ENCODE results near the gene INPP4B. TPM values are rescaled to one million over a fixed set of nuclear protein-coding genes. Genes with fewer than 3 reads are reported as not detected.

INPP4B gene
- polyA plus RNA-seq, 1 of the 3 experiments (the other 2 are of a cell fraction): 0.08 TPM

DNA sequence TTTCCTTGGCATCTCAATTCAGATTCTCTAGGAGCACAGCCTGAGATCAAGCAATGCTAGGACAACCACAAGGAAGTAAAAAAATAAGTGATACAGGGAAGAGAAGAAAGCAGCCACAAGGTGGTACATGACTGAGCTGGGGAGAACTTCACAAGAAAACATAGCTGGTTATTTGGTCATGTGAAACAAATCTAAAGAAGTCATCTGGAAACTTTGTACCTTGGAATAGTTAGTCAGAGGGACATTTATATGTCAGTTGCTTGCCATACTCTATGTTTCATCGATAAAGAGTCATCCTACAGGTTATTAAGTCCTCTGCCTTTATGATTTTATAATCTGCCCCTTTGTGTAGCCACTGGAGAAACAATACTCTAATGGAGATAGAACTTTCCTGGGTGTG, 634.7 kb downstream of the INPP4B start (continued):
- TF ChIP-seq RXRA (IDR thresholded peaks at IDR 0.05; ENCODE audit: borderline replicate concordance, low read depth): no peak
- TF ChIP-seq NRF1 (IDR thresholded peaks at IDR 0.05; ENCODE audit: low read depth, low read length): no peak
- TF ChIP-seq, protein P1, sequence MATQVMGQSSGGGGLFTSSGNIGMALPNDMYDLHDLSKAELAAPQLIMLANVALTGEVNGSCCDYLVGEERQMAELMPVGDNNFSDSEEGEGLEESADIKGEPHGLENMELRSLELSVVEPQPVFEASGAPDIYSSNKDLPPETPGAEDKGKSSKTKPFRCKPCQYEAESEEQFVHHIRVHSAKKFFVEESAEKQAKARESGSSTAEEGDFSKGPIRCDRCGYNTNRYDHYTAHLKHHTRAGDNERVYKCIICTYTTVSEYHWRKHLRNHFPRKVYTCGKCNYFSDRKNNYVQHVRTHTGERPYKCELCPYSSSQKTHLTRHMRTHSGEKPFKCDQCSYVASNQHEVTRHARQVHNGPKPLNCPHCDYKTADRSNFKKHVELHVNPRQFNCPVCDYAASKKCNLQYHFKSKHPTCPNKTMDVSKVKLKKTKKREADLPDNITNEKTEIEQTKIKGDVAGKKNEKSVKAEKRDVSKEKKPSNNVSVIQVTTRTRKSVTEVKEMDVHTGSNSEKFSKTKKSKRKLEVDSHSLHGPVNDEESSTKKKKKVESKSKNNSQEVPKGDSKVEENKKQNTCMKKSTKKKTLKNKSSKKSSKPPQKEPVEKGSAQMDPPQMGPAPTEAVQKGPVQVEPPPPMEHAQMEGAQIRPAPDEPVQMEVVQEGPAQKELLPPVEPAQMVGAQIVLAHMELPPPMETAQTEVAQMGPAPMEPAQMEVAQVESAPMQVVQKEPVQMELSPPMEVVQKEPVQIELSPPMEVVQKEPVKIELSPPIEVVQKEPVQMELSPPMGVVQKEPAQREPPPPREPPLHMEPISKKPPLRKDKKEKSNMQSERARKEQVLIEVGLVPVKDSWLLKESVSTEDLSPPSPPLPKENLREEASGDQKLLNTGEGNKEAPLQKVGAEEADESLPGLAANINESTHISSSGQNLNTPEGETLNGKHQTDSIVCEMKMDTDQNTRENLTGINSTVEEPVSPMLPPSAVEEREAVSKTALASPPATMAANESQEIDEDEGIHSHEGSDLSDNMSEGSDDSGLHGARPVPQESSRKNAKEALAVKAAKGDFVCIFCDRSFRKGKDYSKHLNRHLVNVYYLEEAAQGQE (IDR thresholded peaks at IDR 0.05; ENCODE audit: low read depth, low read length): no peak
- TF ChIP-seq EZH2phosphoT487 (IDR thresholded peaks at IDR 0.05; ENCODE audit: borderline replicate concordance, low read depth): no peak

DNA sequence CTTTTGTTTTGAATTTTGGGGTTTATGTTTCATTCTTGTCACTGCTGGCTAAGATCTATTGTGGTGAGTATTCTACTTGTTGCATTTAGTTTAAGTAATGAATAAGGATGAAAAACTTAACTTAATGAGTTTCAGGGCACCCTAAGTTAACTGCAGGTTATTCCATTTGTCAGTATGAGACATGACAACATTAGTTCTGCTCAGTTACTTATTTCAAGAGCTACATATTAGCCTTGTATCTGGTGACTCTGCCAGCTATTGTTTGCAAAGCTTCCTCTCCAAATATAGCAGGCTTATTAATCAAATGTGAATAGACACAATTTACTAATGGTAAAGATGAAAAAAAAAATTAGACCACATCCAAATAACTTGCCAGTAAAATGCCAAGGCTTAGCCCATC, 642.6 kb downstream of the INPP4B start:
- no peak overlapping the region for H3K9ac ChIP-seq
- H3K27ac ChIP-seq (ENCODE audit: low read depth in 2 of 2, low read length in 1 of 2): no peak overlapping the region
- no peaks in the 10 kb centered on the region for H3K36me3 ChIP-seq (replicated peaks in 1 of 2; ENCODE audit: control insufficient read depth in 1 of 2, insufficient read depth in 2 of 2, low read length in 1 of 2)
- DNase-seq: no peak
- TF ChIP-seq MEF2A (IDR thresholded peaks at IDR 0.05; ENCODE audit: borderline replicate concordance, low read depth) (no peak), RAD21 (IDR thresholded peaks at IDR 0.05; ENCODE audit: low read length) (no peak), NFIC (IDR thresholded peaks at IDR 0.05; ENCODE audit: borderline replicate concordance) (no peak)
- TF ChIP-seq, protein P2, sequence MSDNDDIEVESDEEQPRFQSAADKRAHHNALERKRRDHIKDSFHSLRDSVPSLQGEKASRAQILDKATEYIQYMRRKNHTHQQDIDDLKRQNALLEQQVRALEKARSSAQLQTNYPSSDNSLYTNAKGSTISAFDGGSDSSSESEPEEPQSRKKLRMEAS (IDR thresholded peaks at IDR 0.05; ENCODE audit: low read depth): no peak
- TF ChIP-seq, protein P3, sequence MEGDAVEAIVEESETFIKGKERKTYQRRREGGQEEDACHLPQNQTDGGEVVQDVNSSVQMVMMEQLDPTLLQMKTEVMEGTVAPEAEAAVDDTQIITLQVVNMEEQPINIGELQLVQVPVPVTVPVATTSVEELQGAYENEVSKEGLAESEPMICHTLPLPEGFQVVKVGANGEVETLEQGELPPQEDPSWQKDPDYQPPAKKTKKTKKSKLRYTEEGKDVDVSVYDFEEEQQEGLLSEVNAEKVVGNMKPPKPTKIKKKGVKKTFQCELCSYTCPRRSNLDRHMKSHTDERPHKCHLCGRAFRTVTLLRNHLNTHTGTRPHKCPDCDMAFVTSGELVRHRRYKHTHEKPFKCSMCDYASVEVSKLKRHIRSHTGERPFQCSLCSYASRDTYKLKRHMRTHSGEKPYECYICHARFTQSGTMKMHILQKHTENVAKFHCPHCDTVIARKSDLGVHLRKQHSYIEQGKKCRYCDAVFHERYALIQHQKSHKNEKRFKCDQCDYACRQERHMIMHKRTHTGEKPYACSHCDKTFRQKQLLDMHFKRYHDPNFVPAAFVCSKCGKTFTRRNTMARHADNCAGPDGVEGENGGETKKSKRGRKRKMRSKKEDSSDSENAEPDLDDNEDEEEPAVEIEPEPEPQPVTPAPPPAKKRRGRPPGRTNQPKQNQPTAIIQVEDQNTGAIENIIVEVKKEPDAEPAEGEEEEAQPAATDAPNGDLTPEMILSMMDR (IDR thresholded peaks at IDR 0.05): no peak
- no peak overlapping the region for H3K4me2 ChIP-seq
- no peaks in the 10 kb centered on the region for H4K20me1 ChIP-seq (ENCODE audit: insufficient read depth)
- H3K27me3 ChIP-seq (ENCODE audit: insufficient read depth): no peaks in the 10 kb centered on the region
- H3K4me1 ChIP-seq (ENCODE audit: control insufficient read depth in 1 of 2, insufficient read depth in 2 of 2, low read depth in 1 of 2, low read length in 1 of 2): no peaks in the 10 kb centered on the region
- CTCF ChIA-PET: no interaction called here
- no peaks in the 10 kb centered on the region for H3K9me3 ChIP-seq
- POLR2A ChIA-PET: no interaction called here
- no peak overlapping the region for H2AFZ ChIP-seq (ENCODE audit: low read depth)
- H3F3A ChIP-seq (replicated peaks; ENCODE audit: insufficient read depth): no peaks in the 10 kb centered on the region
- no peaks in the 10 kb centered on the region for H3K79me2 ChIP-seq (ENCODE audit: insufficient read depth)
- H3K9me2 ChIP-seq: no peaks in the 10 kb centered on the region
- H3K4me3 ChIP-seq (ENCODE audit: low read depth in 2 of 2, low read length in 1 of 2): no peak overlapping the region
